GM19395 (cell line): ENCODE data around the gene DIO2.
A peak's percentile ranks its signal among the peaks of the same experiment; 100 is the strongest.

Source experiments
- ATAC-seq: cut with Tn5 transposase; IDR thresholded peaks from one replicate; pipeline ENCODE4 v1.9.1; 2021; ENCODE audit warnings: mild to moderate bottlenecking, moderate library complexity; ENCODE audit not compliant: unreplicated experiment

DIO2 gene

GRCh38 chr14:80211153-80212022 is at the start of gene DIO2:
TSS of gene DIO2 (minus strand) at chr14:80211504. CDS start at chr14:80211472, 32 bp downstream.
- peak; percentile 16 for ATAC-seq

DNA sequence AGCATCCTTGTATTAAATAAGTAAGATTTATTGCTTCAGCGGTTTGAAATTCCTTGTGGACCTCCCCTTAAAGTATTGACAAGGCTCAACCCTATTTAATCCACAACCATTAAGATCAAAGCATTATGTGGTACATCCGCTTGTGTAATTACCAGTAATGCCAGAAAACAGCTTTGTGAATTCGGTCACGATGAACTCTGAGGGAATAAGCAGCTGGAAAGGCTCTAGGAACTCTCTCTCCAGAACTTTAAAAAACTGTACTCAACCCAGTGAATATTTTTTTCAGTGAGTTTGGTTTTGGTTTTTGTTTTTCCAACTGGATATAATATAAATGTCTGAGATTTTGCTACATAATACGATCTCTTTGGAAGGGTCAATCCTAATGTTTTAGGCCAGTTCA is 49.3 kb upstream of the DIO2 start:
- no peak for ATAC-seq

DNA sequence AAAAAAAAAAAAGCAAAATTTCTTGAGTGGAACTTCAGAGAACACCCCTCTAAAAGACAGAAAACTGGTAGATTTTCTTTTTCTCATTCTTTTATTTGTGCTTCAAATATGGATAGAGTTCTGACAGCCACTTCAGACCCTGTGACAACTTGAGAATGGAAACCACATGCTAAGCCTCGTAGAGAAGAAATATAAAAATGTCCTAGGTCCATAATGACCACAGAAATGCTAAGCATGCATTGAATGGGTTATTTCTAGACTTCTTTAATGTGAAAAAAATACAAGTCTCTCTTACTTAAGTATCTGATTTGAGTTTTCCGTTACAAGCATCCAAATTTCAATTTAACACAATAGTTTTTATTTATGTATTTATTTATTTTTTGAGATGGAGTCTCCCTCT is 28.3 kb upstream of the DIO2 start:
- no peak for ATAC-seq

DNA sequence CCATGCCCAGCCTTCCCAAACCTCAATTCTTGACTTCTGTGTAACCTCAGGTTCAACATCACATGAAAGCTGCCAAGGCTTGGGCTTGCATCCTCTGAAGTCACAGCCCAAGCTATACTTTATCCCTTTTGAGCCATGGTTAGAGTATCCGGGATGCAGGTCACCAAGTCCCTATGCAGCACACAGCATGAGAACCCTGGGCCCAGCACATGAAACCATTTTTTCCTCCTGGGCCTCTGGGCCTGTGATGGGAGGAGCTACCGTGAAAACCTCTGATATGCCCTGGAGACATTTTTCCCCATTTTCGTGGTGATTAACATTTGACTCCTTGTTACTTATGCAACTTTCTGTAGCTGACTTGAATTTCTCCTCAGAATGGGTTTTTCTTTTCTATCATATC is 25.8 kb upstream of the DIO2 start:
- no peak for ATAC-seq

DNA sequence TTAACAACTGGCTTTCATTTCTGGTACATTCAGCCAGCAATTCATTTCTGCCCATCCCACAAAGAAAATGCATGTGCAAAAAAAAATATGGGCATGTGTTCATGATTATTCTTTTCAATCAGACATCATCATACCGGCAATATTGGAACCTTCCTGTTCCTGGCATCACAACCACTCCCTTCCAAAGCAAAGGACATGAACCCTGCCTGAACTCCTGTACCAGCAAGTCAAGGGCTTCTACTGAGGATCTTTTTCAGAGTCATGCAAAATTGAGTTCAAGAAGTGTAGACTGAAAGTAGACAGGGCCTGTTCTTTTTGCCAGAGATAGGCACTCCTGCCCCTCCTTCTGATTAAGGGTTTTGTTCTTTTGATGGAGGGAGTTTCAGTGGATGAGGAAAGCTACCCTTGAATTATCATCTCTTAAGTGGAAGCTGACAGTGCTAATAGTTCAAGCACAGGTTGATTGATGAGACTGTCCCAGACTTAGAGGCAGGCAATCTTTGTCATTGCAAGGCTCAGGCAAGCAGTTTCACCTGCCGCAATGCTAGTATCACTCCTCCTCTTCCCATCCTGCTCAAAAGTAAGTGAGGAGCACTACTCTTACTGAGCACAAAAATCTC is 22.3 kb upstream of the DIO2 start:
- ATAC-seq = no peak

DNA sequence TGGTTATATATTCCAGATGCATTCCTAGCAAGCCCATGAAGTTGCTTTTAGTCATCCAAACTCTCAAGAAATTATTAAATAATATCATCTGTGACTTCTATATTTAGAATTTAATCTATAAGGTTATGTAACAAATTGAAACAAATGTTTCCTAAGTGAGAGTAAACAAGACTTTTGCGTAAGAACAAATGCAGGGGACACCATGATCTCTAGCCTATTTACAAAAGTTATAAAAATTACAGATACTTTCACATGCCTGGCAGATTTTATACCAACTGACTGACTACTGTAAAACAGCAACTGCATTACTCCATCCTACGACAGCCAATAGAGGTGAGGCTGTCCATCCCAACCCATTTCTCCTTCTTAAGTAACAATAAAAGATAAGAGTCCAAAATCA is 20.4 kb upstream of the DIO2 start:
- no peak for ATAC-seq

- no peak for ATAC-seq
Observed at GRCh38 chr14:80223696-80224465, 12.6 kb upstream of the DIO2 start.

GRCh38 chr14:80216818-80217217 is 5.5 kb upstream of the DIO2 start:
- ATAC-seq = no peak

GRCh38 chr14:80215756-80216581 is 4.7 kb upstream of the DIO2 start:
- no peak for ATAC-seq

- no peak for ATAC-seq
Observed at GRCh38 chr14:80215081-80215480, 3.8 kb upstream of the DIO2 start.

DNA sequence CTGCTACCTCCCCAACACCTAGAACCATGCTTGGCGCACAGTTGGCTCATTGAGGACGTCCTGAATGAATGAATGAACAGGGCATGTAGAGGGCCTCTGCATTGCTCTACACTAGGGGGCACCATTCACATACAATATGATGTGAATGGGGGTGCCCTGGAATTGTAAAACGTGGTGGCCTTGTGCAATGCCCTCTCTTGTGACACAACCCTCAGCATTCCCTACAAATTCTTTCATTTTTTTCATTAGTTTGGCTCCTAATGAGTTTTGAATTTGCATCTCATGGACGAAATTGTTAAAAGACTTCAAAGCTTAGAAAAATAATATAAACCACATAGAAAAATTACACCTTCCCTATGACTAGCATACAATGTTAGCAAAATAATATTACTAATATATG is 2.3 kb upstream of the DIO2 start:
- peak; percentile 53 for ATAC-seq

DNA sequence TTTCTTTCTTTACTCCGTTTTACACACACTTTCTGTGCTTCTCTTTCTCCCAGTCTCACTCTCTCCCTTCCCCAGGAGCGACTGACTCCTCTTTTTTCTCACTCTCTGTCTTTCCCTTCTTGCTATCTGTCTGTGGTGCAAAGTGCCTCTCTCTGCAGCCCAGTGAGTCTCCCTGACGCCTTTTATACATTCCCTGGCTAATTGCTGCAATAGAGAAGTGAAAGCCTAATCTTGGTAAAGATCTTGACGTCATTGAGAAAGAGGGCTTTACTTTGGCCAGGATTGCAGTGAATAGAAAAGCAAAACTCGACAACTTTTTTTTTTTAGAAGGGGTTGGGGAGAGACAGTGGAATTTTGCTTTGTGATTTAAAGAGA is 706 bp upstream of the DIO2 start:
- ATAC-seq = peak; percentile 73

DNA sequence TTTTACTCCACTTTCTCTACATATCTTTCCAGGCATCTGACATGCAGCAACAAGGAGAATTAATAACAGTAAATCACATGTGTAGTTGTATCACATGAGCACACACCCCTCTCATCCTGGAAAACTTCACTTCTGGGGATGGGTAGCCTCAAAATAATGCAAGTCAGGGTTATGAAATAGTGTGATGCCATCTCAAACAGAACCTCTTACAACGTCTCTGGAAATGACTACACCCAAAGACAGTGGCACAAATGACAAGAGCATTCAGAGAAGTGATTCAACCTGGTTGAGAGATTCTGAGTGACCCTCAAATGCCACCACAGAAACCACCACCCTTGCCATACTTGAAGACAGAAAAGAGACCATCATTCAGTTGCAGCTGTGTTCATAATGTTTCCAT is 2.8 kb downstream of the DIO2 start:
- no peak for ATAC-seq

GRCh38 chr14:80206351-80207080 is 4.8 kb downstream of the DIO2 start:
- ATAC-seq = no peak

- no peak for ATAC-seq
Observed at GRCh38 chr14:80202888-80203562, 8.3 kb downstream of the DIO2 start.

DNA sequence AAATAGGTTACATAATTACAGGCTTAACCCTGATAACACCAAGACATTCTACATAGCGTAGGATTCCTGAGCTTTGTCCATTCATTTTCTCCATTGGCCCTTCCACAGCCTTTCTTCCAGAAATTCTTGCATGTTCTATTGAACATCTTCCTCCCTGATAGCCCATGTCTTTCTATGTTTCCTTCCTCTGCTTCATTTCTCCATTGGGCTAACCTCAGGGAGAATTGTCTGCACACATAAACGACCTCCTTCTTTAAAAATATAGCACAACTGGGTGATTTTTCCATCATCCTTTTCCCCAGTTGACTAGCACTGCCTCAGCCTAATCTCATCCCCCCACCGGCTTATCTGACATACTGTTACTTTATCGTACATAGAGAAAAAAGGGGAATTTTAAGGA is 11.2 kb downstream of the DIO2 start:
- ATAC-seq = no peak

DNA sequence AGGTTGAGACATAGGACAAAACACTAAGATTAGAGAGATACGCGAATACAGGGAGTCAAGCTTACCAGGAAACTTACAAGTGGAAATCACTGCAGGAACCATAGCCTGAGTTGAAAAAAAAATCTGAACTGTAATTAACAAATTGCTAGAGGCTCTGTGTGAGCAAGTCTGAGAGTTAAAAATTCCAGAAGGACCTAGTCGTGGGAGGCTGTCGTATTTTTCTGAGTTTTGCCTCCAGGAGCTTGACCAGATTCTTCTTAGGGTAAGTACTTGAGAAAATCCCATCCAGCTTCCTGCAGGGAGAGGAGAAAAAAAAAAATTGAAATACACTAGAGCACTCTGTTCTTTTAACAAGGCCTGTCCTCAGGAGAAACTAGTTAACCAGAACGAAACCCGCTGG is 22.7 kb downstream of the DIO2 start:
- ATAC-seq = no peak

GRCh38 chr14:80186301-80186800 is 25.0 kb downstream of the DIO2 start:
- no peak for ATAC-seq

- no peak for ATAC-seq
Observed at GRCh38 chr14:80176893-80177292, 34.4 kb downstream of the DIO2 start.
